Renal cortical epithelial cell (primary cell): ENCODE measurements around the gene MAGI2. TPM values are rescaled to one million over a fixed set of nuclear protein-coding genes. Genes with fewer than 3 reads are reported as not detected.
"Not testable (repeated sequence)": the region's sequence is repeated elsewhere in the genome, so short reads cannot be mapped to it uniquely, and the experiment has no call there.

Source experiments
- DNase-seq: peaks from one replicate; pipeline ENCODE4 v3.0.0-alpha.2; 2011; ENCODE audit warnings: low read depth
- total RNA-seq: library from RNA; depleted of rRNA; stranded (reverse); fragments of >200 nt; gene quantifications from 2 replicates; pipeline ENCODE4 v1.2.3, GENCODE V29; 2014

Gene MAGI2
- total RNA-seq, 1 donor from 2014 or later, result 2.9 TPM

GRCh38 chr7:78649236-78649635 is 804.2 kb downstream of the MAGI2 start:
- DNase-seq, result no peak

- no peak for DNase-seq
Observed at GRCh38 chr7:78642751-78643150, 810.7 kb downstream of the MAGI2 start.

- DNase-seq, result no peak
Observed at GRCh38 chr7:78638364-78638763, 815.1 kb downstream of the MAGI2 start.

GRCh38 chr7:78636727-78637126 is 816.7 kb downstream of the MAGI2 start:
- no peak for DNase-seq

GRCh38 chr7:78635026-78635793 is 818.3 kb downstream of the MAGI2 start:
- no peak for DNase-seq

- DNase-seq, result peak; percentile 75
Observed at GRCh38 chr7:78634093-78634492, 819.4 kb downstream of the MAGI2 start.

- DNase-seq, result peak; percentile 43
Observed at GRCh38 chr7:78620920-78621319, 832.5 kb downstream of the MAGI2 start.

GRCh38 chr7:78616539-78616938 is 836.9 kb downstream of the MAGI2 start:
- no peak for DNase-seq

GRCh38 chr7:78609281-78609680 is 844.2 kb downstream of the MAGI2 start:
- DNase-seq, result no peak

GRCh38 chr7:78607099-78607498 is 846.4 kb downstream of the MAGI2 start:
- DNase-seq, result peak; percentile 26

GRCh38 chr7:78605119-78605518 is 848.3 kb downstream of the MAGI2 start:
- DNase-seq, result no peak

- DNase-seq, result peak; percentile 3
Observed at GRCh38 chr7:78601728-78602127, 851.7 kb downstream of the MAGI2 start.

GRCh38 chr7:78594156-78594555 is 859.3 kb downstream of the MAGI2 start:
- peak; percentile 66 for DNase-seq

- no peak for DNase-seq
Observed at GRCh38 chr7:78588393-78588792, 865.1 kb downstream of the MAGI2 start.

GRCh38 chr7:78587443-78588044 is 865.9 kb downstream of the MAGI2 start:
- no peak for DNase-seq

GRCh38 chr7:78585980-78586379 is 867.5 kb downstream of the MAGI2 start:
- no peak for DNase-seq

GRCh38 chr7:78578686-78579085 is 874.8 kb downstream of the MAGI2 start:
- peak; percentile 4 for DNase-seq

GRCh38 chr7:78577174-78577952 is 876.1 kb downstream of the MAGI2 start:
- not testable (repeated sequence) for DNase-seq

GRCh38 chr7:78576236-78576635 is 877.2 kb downstream of the MAGI2 start:
- DNase-seq, result peak; percentile 67

GRCh38 chr7:78571292-78571691 is 882.2 kb downstream of the MAGI2 start:
- no peak for DNase-seq

GRCh38 chr7:78568690-78569089 is 884.8 kb downstream of the MAGI2 start:
- no peak for DNase-seq

- DNase-seq, result no peak
Observed at GRCh38 chr7:78567836-78568235, 885.6 kb downstream of the MAGI2 start.

- DNase-seq, result no peak
Observed at GRCh38 chr7:78565784-78566183, 887.7 kb downstream of the MAGI2 start.
